HG02852 (cell line): Measurements from ENCODE around the gene BRD9.
"Not testable (repeated sequence)": the region's sequence is repeated elsewhere in the genome, so short reads cannot be mapped to it uniquely, and the experiment has no call there.

ENCODE experiments used
- ATAC-seq: cut with Tn5 transposase; IDR thresholded peaks from one replicate; pipeline ENCODE4 v1.9.1; 2021; ENCODE audit warnings: mild to moderate bottlenecking, moderate library complexity; ENCODE audit not compliant: unreplicated experiment

The BRD9 gene

GRCh38 chr5:880816-881550, 11.6 kb downstream of the BRD9 start:
- no peak for ATAC-seq

GRCh38 chr5:878677-879076, 13.9 kb downstream of the BRD9 start:
- ATAC-seq, result not testable (repeated sequence)

- ATAC-seq, result no peak
Observed at GRCh38 chr5:878125-878524, 14.5 kb downstream of the BRD9 start.

- ATAC-seq, result no peak
Observed at GRCh38 chr5:876398-877365, 15.9 kb downstream of the BRD9 start.

- ATAC-seq, result no peak
Observed at GRCh38 chr5:875931-876330, 16.7 kb downstream of the BRD9 start.

GRCh38 chr5:873328-873727, 19.3 kb downstream of the BRD9 start:
- no peak for ATAC-seq

GRCh38 chr5:872301-872700, 20.3 kb downstream of the BRD9 start:
- no peak for ATAC-seq

GRCh38 chr5:871596-872298, 20.9 kb downstream of the BRD9 start:
- no peak for ATAC-seq

GRCh38 chr5:870956-871355, 21.6 kb downstream of the BRD9 start:
- ATAC-seq, result no peak

GRCh38 chr5:868428-869135, 24.0 kb downstream of the BRD9 start:
- ATAC-seq, result no peak

GRCh38 chr5:867300-867870, 25.2 kb downstream of the BRD9 start:
- ATAC-seq, result no peak

GRCh38 chr5:865771-866170, 26.8 kb downstream of the BRD9 start:
- ATAC-seq, result no peak

- no peak for ATAC-seq
Observed at GRCh38 chr5:865168-865521, 27.5 kb downstream of the BRD9 start.

- no peak for ATAC-seq
Observed at GRCh38 chr5:864492-865167, 28.0 kb downstream of the BRD9 start.

- no peak for ATAC-seq
Observed at GRCh38 chr5:863244-863805, 29.3 kb downstream of the BRD9 start.

- no peak for ATAC-seq
Observed at GRCh38 chr5:862367-863243, 30.0 kb downstream of the BRD9 start.

GRCh38 chr5:861442-862366, 30.9 kb downstream of the BRD9 start:
- no peak for ATAC-seq
